GM18499 (cell line): ENCODE results near the gene CDK13.

Experiments
- ATAC-seq: cut with Tn5 transposase; IDR thresholded peaks from one replicate; pipeline ENCODE4 v1.9.1; 2021; ENCODE audit warnings: moderate number of reproducible peaks; ENCODE audit not compliant: insufficient read depth, unreplicated experiment

Gene CDK13

GRCh38 chr7:39948956-39949928 lies 814 bp upstream of the CDK13 start:
- ATAC-seq = peak; percentile 51

GRCh38 chr7:39950473-39951225 lies 593 bp downstream of the CDK13 start:
- ATAC-seq = no peak

- ATAC-seq = no peak
Measured at GRCh38 chr7:39951226-39952194, 1.5 kb downstream of the CDK13 start.

- no peak for ATAC-seq
Measured at GRCh38 chr7:39952374-39952773, 2.3 kb downstream of the CDK13 start.

GRCh38 chr7:39952803-39953202 lies 2.7 kb downstream of the CDK13 start:
- ATAC-seq = no peak

GRCh38 chr7:39954694-39955093 lies 4.6 kb downstream of the CDK13 start:
- ATAC-seq = no peak

GRCh38 chr7:39958038-39958437 lies 8.0 kb downstream of the CDK13 start:
- no peak for ATAC-seq

GRCh38 chr7:39967406-39968161 lies 17.5 kb downstream of the CDK13 start:
- ATAC-seq = no peak

GRCh38 chr7:39969431-39969830 lies 19.4 kb downstream of the CDK13 start:
- ATAC-seq = no peak

- ATAC-seq = no peak
Measured at GRCh38 chr7:39971924-39972323, 21.9 kb downstream of the CDK13 start.

GRCh38 chr7:39973801-39974200 lies 23.7 kb downstream of the CDK13 start:
- ATAC-seq = no peak

GRCh38 chr7:39978230-39978934 lies 28.3 kb downstream of the CDK13 start:
- no peak for ATAC-seq

- ATAC-seq = no peak
Measured at GRCh38 chr7:39979406-39980073, 29.5 kb downstream of the CDK13 start.

GRCh38 chr7:39985398-39985918 lies 35.4 kb downstream of the CDK13 start:
- no peak for ATAC-seq

- ATAC-seq = no peak
Measured at GRCh38 chr7:39987641-39988347, 37.7 kb downstream of the CDK13 start.

GRCh38 chr7:40000734-40001315 lies 50.8 kb downstream of the CDK13 start:
- ATAC-seq = no peak

GRCh38 chr7:40001649-40002048 lies 51.6 kb downstream of the CDK13 start:
- no peak for ATAC-seq
